GM18520 (cell line): ENCODE data around the gene ESPN.

Source experiments
- ATAC-seq: cut with Tn5 transposase; IDR thresholded peaks from one replicate; pipeline ENCODE4 v1.9.1; 2021; ENCODE audit not compliant: unreplicated experiment

Gene ESPN

DNA sequence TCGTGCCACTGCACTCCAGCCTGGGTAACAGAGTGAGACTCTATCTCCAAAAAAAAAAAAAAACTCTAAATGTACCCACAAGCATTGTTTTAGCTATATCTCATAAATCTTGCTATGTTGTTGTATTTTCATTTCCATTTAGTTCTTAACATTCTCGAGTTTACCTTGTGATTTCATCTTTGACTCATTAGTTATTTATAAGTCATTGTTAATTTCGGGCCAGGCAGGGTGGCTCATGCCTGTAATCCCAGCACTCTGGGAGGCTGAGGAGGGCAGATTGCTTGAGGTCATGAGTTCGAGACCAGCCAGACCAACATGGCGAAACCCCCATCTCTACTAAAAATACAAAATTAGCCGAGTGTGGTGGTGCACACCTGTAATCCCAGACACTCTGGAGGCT lies 16.6 kb upstream of the ESPN start:
- no peak for ATAC-seq

DNA sequence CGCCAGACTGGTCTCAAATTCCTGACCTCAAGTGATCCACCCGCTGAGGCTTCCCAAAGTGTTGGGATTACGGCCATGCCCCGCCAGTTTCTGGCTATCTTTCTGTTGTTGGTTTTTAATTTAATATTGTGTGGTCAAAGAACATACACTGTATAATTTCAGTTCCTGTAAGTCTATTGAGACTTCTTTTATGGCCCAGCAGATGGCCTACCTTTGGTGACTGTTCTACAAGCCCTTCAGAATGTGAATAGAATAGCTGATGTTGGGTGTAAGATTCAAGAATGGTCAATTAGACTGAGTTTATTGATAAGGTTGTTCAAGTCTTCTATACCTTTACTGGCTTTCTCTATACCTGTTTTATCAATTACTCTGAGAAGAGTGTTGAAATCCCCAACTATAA lies 15.5 kb upstream of the ESPN start:
- no peak for ATAC-seq

DNA sequence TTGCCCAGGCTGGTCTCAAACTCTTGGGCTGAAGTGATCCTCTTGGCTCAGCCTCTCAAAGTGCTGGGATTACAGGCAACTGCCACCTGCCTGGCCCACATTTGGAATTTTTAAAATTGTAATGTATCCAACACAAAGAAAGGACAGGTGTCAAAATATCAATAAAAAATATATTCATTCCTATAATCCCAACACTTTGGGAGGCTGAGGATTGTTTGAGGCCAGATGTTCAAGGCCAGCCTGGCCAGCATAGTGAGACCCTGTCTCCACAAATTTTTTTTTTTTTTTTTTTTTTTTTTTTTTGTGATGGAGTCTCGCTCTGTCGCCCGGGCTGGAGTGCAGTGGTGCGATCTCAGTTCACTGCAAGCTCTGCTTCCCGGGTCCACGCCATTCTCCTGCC lies 14.8 kb upstream of the ESPN start:
- ATAC-seq, result no peak

DNA sequence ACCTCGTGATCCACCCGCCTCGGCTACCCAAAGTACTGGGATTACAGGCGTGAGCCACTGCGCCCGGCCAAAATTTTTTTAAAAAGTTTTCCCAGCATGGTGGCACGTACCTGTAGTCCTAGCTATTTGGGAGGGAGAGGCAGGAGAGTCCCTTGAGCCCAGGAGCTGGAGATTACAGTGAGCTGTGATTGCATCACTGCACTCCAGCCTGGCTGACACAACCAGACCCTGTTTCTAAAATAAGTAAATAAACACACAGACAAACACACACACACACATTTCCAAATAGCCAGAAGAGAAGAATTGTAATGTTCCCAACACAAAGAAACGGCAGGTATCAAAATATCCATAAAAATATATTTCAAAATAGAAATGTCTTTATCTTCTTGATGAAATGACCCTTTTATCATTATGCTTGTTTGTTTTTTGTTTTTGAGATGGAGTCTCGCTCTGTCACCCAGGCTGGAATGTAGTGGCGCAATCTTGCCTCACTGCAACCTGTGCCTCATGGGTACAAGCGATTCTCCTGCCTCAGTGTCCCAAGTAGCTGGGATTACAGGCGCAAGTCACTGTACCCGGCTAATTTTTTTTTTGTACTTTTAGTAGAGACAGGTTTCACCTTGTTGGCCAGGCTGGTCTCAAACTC lies 14.2 kb upstream of the ESPN start:
- ATAC-seq, result no peak

DNA sequence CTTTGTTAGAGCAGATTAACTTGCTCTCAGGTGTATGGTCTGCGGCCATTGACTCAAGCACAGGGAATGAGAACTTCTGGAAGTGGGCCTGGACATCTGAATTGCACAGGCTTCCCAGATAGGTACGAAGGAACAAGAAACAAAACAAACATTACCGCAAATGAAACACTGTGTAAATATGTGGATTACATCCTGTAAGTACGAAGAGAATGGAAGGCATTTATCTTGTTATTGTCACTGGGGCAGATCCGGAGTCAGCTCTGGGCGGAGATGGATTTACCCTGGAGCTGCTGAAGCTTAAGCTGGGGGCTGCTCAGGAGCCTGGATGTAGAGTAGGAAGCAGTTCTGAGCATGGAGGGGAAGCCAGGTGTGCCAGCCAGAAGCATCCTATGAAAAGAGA lies 11.7 kb upstream of the ESPN start:
- no peak for ATAC-seq

DNA sequence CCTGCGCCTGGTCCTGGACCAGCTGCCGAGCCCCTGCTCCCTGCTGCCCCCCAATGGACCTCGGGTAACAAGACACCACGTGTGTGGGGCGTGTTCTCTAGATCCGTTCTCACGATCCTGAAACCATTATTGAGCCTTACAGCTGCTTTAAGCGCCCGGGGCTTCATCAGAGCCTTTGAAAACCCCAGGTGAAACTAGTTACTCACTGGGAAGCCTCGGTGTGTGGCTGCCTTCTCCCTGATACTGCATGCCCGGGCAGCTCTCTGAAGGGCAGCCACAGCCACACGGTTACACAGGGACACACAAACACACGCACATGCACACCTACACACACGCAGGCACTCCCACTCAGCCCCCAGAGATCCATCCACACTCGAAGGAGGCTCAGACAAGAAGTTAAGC lies 10.1 kb upstream of the ESPN start:
- no peak for ATAC-seq

DNA sequence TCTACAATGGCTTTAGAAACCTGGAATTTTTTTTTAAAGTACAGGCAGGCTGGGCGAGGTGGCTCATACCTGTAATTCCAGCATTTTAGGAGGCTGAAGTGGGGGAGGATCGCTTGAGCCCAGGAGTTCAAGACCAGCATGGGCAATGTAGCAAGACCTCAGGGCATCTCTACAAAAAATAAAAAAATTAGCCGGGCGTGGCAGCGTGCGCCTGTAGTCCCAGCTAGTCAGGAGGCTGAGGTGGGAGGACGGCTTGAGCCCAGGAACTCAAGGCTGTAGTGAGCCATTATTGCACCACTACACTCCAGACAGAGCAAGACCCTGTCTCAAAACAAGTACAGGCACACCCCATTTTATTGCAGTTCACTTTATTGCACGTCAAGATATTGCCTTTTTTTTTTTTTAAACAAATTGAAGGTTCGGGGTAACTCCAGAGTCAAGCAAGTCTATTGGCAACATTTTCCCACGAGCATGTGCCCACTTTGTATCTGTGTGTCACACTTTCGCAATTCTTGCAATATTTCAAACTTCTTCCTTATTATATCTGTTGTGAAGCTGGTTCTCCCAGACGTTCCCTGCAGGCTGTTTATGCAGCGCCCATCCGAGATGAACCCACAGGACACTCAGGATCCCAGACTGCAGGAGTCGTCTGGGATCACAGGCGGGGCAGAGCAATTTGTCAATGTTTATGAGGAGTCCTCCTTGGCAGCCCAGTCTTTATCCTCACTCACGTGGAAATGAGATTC lies 9.5 kb upstream of the ESPN start:
- no peak for ATAC-seq

DNA sequence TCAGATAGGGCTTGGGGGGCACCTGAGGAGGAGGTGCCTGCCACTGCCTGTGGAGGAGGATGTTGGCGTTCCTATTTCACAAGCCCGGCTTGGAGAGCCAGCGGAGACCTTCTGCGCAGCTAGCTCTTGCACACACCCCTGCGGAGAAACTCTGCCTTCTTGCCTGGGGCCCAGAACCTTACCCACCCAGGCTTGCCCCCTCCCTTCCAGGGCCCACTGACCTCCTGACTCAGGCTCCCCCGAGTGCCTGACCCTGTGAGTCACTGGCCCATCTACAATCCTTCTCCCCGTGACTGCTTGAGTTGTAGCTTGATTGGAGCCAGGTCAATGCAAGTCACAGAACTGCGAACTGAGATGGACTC lies 8.3 kb upstream of the ESPN start:
- no peak for ATAC-seq

DNA sequence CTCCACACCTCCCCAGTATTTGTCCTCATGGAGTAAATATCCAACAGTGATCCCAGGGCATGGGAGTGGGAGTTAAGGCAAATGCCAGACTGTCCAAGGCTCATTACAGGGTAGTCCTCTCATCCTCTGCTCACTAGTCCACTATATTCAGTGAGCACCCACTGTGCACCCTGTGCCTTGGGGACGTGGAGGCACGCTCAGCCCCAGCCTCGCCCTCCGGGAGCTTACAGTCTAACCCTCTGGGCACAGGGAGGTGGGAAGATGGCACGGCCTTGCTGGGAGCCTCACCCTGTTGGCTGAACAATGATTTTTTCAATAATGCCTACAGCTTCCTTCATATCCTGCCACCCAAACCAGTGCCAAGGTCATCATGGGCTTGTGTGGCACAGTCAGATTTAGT lies 7.7 kb upstream of the ESPN start:
- ATAC-seq, result no peak

DNA sequence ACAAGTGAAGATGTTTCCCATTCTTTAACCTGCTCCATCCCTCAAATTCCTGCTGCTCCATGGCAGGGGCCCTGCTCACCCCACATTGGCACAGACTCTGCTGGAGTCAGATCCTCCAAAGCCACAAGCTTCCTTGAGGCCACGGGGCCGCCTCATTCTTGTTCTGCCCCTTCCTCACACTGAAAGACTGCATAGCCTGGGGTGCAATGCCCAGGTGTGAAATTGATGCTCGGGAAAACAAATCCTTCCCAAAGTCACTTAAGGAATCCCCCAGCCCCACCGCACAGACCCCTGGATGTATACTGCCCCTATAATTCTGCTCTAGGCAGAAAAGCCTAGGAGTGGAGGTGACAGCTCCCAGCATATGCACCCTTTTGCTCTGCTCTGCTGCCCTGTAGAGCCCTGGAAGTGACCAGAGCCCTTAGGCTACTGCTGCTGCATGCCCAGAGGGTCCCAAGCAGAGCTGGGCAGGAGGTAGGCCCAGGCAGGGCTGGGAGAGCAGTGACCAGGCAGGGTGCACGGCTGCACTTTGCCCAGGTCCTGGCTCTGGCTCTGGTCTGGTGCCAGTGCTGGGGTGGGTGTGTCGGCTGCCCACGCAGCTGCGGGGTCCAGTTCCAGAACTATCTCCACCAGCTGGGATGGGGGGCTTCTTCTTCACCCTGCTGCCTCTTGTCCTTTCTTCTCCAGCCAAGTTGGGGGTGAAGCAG lies 6.5 kb upstream of the ESPN start:
- no peak for ATAC-seq

DNA sequence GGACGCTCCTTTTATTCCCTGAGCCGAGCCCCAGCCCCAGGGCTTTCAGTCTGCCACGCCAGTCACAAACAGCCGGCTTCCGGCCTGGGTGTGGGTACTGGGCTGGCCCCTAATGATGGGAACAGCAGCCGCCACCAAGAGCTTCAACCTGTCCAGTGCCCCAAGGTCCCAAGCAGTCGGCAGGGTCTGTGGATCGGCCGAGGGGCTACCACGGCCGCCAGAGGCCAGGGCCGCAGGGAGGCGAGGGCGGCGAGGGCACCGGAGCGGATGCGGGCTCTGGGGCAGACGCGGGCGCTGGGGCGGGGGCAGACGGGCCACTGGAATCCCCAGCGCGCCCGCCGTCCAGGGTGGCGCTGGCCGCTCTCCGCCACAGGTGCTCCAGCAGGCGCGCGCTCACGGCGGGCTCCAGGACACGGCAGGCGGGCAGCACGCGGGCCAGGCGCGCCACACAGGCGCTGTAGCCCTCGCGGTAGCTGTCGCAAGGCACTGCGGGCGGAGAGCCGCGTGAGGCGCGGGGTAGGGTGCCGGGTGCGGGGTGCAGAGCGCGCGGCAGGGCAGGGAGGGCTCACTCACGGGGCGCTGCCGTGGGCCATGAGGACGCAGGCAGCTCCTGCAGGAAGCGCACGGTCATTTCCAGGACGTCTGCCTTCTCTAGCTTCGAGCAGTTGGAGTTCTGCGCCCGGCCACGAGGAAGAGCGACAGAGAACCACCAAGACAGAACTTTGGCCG lies 5.7 kb upstream of the ESPN start:
- ATAC-seq, result no peak

DNA sequence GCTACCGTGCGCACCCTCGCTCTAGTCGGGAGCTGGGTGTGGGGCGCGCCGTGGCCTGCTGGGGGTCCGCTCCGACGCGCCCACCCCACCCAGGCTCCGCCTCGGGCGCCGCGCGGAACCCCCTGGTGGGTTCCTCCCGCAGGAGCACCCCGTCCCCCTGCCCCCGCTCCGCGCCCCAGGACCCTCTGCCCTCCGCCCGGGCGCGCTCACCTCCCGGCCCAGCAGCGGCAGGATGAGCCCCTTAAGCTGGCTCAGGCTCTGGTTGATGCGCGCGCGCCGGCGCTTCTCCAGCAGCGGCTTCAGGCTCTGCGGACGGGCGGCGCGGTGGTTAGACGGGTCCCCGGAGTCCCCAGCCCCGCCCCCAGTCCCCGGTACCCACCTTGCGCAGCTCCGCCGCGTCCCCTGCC lies 5.2 kb upstream of the ESPN start:
- no peak for ATAC-seq

DNA sequence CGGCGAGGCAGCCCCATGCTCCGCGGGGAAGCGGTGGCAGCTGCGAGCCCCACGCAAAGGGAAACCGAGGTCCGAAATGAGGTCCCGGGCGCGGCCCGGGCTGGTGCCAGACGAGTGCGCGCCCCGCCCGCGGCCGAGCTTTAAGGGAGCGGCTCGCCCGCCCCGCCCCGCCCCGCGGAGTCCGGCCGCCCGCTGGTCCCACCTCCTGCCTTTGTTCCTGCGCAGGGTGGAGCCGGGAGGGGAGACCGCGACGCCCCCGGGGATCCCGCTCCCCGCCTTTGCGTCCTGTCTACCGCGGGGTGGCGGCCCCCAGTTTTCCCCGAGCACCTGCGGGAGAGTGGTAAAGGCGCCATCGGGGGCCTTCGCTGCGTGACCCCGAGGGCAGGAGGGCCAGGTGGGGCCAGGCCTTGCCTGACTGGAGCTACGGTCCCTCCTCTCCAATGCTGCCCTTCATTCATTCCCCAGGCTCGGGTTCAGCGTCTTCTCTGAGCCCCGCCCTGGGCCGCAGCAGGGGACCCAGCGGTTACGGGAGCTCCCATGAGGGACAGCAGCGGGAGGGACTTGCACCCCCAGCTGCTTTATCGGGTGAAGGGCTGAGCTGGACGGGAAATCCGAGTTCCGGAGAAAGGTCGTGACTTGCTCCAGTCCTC lies 4.6 kb upstream of the ESPN start, which contains the start of gene HES2:
Gene HES2 (minus strand): TSS at position 116 of the 650 bp plus-strand sequence. CDS start 99 bp downstream, at position 17.
- no peak for ATAC-seq

DNA sequence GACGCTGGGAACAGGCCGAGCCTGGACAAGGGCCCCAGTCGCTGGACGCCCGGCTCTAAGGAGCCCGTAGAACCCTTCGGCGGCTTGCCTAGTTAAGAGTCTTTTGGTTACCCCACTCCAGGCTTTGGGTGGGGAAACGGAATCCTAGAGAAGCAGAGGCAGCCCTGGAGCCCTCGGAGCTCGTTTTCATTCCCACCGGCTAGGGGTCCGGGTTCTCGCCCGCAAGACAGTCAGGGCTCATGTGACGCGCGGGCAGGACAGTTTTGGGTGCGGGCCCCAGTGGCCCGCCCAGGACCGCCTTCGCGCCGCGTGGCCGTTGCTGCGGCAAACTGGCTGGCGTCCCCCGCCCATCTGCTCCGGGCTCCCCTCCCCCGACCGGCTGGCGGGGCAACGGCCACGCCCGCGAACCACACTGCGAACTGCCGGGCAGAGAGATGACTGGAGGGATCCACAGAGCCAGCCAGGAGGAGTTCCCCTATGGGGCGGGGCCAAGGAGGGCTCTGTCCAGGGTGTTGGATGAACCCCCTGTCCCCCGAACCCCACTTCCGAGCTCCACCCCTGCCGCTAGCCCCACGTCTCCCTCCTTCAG lies 4.0 kb upstream of the ESPN start:
- ATAC-seq, result no peak

DNA sequence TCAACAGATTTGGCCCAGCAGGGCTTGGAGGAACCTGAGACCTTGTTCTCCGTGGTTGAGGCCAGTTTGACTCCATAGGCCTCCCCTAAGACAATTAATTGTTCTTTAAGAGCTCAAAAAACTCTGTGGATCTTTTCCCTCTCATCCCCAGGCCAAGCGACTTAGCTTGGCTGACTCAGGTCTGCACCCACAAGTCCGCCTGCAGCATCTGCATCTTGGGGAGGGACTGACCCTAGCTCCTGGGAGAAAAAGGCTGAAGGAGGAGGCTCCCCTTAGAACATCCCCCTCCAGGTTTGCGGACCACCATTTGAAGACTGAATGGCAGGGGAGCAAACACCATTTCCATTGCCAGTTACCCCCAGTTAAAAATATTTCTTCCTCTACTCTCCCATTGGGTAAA lies 3.3 kb upstream of the ESPN start:
- no peak for ATAC-seq

DNA sequence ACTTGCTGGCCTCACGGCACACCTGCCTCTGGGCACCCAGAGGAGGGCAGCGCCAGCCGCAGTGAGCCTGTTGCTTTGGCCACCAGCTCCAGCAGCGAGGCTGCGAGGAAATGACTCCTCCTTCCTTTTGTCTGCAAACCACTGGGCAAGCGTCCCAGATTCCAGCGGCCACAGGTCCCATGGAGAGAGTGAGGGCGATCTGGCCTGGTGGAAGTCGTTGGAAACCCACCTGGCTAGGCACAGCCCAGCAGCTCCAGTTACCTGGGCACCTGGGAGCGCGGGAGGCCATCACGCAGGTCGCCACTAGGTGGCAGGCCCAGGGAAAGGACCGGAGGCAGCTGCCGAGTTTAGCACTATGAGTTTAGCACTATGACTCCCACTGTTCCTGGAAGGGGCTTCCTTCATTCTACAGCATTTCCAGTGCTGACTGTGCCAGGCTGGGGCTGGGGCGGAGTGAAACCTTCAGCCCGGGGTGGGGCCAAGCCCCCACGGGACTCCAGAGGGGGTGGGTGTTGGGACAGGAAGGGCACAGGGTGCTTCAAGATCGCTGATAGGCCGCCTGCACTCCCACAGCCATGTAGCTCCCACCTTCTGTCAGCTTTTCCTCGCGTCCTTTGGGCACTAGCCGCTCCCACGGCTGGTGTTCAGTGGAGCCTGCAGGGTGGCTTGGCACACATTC lies 1.1 kb upstream of the ESPN start:
- ATAC-seq, result no peak

DNA sequence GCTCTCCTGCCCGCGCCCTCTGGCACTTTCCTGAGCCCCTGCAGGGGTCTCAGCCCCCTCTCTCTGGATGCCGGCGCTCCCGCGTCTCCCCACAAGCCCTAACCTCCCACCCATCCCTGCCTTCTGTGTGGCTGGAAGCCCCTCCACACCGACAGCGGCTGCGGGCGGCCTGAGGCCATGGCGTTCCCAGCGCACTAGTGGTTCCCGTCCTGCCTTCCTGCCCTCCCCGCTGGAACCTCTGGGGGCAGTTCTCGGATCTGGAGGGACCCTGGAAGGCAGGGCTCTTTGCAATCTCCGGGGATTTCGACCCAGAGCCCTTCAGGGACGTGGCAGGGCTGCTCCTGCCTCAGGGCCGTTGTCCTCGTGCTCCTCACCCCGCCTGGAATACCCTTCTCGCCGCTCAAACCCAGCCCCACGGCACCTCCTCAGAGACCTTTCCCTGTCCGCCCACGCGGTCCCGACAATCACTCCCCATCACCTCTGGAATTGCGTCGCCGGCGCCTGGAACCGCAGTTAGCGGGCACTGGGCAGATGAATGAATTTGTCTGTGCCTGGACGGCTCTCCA lies 493 bp upstream of the ESPN start:
- no peak for ATAC-seq

DNA sequence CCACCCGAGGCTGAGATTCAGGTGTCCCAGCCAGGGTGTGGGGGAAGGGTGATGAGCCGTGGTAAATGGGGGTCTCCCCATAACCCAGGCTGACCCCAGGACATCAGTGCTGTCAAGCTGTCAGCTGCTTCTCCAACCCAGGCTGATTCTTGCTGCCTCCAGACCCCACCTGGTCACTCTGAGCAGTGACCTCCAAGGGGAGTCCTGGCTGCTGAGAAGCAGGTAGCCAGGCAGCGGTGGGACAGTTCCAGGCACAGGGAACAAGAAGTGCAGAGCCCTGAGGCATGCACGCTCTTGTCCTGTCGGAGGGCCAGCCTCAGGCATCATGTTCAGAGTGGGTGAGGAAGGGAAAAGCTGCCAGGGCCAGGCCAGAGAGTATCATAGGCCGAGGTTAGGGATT lies 1.1 kb downstream of the ESPN start:
- ATAC-seq, result no peak

DNA sequence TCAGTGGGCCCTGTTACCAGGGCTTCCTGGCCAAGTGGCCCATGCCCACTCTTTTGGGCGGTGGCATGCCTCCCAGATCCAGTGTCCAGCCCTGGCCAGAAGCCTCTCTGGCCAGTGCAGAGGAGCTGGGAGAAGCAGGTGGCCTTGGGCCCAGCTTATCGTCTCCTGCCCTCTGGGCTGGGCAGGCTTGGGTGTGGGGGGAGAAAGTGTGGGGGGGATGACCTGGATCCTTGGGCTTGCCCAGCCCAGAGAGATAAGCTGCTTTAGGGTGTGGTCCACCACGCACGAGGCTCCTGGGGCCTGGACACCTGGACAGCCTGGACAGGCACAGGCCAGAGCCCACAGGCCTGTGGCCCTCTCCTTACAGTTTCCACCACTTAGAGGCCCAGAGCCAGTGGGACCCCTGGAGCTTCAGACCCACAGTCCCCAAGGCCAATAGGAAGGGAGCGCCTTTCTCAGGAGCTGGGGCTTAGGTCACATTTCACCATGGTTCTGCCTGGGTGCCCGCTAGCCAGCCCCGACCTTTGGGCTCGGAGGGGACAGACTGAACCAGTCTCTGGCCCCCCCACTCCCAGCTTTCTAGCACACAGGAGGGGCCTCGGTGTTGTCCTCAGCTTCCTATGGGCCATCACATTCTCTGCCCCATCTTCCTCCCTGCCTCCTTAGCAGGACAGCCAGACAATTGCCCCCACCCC lies 1.8 kb downstream of the ESPN start:
- ATAC-seq, result no peak
